CD4-positive, alpha-beta T cell treated with Interleukin-6 at 100 ng/mL for 8 hours (primary cell): ENCODE measurements around the gene SLC6A7.

Source experiments
- DNase-seq: peaks from one replicate; pipeline ENCODE4 v3.0.0-alpha.2; 2020; ENCODE audit warnings: mixed read lengths, low spot score

The SLC6A7 gene

DNA sequence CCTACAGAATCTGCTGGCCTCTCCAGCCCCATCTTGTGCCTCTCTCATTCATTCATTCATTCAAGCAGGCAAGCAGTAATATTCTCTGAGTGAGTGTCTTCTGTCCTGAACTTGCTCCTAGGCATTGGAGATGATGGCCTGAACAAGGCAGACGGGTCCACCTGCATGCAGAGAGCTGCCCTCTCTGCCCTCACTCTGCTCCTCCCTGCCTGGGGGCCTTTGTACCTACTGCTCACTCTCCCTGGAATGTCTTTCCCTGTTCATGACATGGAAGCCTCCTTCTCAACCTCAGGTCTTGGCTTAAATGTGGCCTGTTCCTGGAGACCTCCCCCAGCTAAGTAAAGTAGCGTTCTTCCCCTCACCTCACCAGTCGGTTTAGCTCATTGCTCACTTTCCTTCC, 16.7 kb upstream of the SLC6A7 start:
- DNase-seq, result no peak

DNA sequence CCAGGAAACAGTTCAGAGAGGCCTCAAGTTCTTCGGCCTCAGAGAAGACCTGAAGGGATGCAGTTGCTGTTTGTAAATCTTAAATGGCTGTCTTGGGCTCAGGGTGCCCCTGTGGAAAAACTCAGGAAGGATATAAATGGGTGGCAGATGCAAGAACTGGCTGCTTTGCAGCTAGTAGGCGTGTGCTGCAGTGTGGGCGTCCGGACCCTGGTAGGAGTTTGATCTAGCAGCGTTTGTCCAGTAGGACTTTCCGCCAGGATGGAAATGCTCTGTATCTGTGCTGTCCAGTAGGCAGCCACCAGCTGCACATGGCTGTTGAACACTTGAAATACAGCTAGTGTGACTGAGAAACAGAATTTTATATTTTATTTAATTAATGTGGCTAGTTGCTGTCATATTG, 15.6 kb upstream of the SLC6A7 start:
- DNase-seq, result no peak

DNA sequence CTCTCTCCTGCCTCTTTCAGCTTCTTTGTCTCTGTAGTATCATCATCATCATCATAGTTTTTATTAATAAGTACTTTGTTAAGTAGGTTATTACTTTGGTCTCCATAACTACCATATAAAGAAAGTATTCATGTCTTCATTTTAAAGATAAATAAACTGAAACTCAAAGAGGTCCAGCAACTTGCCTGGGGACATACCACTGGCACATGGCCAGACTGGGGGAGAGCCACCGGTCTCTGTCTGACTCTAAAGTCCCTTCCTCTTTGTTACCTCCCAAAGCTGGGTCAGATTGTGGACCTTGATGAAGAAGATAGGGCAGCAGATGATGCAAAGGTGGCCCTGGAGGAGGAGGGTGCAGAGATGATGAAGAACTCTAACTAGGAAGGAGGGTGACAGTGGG, 14.8 kb upstream of the SLC6A7 start:
- DNase-seq, result no peak

- DNase-seq, result no peak
Observed at GRCh38 chr5:150175536-150175935, 14.3 kb upstream of the SLC6A7 start.

DNA sequence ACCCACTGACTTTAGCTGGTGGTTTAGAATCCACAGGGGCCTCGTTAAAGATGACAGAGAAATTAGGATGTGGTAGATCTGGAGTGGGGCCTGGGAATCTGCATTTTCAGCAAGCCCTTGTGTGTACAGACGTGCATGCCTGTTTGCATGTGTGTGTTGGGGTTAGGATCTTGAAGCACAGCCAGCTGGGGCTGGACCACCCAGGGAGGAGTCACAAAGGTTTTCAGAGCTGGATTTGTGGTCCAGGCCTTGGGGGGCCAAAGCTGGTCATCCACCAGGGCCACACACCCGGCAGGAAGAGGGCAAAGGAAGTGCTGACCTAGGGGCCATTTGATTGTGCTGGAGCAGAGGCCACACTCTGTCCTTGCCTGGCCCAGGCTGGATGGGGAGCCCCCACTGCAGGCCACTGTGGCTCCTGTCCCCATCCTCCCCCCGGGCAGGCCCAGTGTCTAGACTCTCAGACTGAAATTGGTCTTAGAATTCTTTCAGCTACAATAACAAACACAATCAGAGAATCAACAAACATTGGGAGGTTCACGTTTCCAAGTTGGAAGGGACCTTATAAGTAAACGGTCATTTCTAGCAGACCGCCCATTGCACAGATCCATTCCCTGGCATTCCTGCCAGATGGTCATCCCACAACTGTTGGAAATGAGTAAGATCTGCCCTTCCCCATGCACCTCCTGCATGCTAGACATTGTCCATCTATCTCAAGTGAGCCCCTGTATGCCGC, 13.0 kb upstream of the SLC6A7 start:
- DNase-seq, result no peak

DNA sequence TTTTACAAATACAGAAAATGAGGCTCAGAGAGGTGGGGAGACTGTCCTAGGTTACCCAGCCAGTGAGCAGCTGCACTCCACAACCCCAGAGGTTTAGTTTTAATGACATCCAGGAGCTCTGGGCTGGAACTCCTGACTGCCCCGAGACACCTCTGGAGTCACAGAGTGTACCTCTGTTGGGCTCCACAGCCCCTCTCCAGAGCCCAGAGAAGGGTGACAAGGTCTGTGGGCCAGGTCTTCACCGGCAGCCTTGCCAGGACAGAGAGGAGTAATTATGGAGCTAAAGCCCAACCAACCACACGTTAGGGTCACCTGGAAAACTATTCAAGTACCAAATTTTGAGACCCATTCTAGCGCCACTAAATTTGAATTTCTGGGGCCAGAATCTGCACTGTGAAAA, 12.1 kb upstream of the SLC6A7 start:
- no peak for DNase-seq

- no peak for DNase-seq
Observed at GRCh38 chr5:150178262-150178661, 11.6 kb upstream of the SLC6A7 start.

GRCh38 chr5:150179019-150179620, 10.7 kb upstream of the SLC6A7 start:
- no peak for DNase-seq

DNA sequence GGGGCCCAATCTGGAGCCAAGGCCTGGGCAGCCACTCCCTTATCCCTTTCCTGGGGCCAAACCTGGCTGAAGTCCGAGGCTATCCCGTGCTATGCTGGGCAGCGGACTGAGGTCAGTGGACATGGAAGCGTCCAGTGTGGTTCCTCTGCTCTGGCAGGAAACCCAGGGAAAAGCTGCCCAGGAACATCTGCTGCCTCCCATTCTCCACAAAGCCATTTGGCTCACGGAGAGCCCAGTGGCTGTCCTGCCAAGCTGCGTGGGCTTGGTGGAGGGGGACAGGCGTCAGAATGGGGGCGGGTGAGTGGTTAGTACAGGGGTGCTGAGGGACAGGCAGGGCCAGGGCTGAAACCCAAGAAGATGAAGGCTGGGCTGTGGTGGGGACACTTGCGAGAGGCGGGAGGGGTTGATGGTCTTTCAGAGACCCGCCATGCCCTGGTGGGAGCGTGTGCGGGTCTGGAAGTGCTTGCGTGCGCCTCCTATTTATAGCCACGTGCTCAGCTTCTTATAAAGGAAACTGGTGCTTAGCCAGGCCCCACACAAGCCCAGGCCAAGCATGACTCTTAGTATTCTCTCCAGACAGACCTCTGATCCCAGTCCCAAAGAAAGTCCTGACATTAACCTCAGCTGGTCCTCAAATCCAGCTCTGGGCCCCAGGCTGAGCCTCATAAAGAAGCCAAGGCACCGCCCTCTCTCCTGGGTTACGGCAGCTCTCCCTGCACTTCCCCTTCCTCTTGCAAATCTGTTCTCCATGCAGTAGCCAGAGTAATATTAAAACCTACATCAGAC, 9.4 kb upstream of the SLC6A7 start:
- DNase-seq, result no peak

DNA sequence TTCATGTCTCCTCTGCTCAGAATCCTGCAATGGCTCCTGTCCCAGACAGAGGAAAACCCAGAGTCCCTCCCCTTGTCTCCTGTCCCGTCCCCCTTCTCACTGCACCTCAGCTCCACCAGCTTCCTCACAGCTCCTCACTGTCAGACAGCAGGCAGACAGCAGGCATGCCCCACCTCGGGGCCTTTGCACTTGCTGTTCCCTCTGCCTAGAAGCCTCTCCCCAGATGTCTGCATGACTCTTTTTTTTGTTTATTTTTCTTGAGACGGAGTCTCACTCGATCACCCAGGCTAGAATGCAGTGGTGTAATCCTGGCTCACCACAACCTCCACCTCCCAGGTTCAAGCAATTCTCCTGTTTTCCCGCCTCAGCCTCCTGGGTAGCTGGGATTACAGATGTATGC, 8.8 kb upstream of the SLC6A7 start:
- no peak for DNase-seq

DNA sequence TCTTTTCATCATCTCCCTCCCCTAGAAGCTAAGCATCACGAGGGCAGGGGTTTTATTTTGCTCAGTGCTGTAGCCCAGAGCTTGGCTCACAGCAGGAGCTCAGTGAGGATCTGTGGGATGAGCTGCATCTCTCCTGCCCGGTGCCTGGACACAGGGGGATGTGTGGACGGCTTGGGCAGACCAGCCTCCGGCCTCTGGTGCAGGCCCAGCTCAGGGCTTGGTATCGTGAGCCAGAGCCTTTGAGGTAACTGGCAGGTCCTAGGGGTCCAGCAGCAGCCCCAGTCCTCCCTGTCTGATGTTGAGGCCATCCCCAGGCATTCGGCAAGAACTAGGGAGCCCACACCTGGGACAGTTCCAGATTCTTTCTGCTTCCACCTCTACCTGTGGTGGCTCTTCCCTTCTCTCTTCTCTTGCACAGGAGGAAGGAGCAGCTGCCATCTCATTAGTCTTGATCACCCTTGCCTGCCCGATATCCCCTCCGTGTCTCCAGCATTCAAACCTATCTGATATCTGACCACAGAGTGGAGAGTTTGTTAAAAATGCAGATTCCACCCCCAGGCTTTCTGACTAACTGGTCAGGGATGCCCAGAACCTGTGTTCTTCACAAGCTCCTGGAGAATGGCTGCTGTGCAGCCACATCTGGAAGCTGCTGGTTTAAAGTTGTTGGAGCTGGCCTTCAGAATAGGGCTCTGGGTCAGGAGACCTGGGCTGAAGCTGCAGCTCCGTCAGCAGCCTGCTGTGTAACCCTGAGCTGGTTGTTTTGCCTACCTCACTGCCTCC, 7.9 kb upstream of the SLC6A7 start:
- DNase-seq, result no peak

DNA sequence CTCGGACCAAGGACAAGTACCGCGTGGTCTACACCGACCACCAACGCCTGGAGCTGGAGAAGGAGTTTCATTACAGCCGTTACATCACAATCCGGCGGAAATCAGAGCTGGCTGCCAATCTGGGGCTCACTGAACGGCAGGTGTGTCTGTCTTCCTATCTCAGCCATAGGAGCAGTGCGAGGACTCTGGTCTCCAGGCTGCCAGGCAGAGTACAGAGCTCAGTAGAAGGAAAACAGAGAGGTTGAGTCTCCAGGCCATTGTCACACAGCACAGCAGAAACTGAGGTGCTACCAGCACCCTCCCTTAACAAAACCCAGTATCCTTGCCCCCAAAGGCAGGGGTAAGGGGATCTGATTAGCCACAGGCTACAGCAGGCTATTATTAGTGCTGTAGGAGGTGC, 7.1 kb upstream of the SLC6A7 start:
- no peak for DNase-seq

- DNase-seq, result no peak
Observed at GRCh38 chr5:150183436-150183835, 6.4 kb upstream of the SLC6A7 start.

GRCh38 chr5:150184006-150184405, 5.9 kb upstream of the SLC6A7 start:
- no peak for DNase-seq

- DNase-seq, result no peak
Observed at GRCh38 chr5:150184990-150185912, 4.6 kb upstream of the SLC6A7 start.

DNA sequence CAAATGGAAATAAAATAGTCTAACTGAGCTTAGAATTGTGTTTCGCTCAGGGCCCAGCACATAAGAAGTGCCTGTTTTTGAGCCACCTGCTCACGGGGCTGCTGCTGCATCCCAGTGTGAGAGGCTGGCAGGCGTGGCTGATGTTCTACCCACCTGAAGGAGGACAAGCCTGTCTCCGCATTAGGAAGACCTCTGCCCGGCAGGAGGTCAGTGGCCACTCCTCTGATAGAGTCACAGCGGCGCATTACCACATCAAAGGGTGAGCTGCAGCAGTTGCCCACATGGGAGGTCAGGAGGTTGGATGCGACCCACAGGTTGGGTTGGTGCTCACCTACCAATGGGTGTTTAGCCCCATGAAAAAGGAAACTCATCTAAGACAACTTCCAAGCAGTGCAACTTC, 3.7 kb upstream of the SLC6A7 start:
- DNase-seq, result no peak

DNA sequence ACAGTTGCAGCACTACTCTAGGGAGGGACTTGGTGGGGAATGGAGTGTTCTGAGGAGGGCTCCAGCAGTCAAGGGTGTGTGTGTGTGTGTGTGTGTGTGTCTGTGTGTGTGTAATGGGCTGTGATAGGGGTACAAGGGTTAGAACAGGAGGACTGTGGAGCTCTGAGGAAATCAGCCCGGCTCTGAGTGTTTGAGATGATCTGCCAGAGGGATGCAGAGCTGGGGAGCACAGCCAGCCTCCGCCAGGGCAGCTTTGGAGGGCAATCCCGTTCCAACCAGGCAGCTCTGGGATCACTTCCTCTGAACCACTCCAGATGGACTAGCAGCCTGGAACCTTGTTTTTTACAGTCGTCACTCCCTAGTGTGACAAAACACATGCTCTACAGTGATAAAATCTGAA, 3.0 kb upstream of the SLC6A7 start:
- no peak for DNase-seq

DNA sequence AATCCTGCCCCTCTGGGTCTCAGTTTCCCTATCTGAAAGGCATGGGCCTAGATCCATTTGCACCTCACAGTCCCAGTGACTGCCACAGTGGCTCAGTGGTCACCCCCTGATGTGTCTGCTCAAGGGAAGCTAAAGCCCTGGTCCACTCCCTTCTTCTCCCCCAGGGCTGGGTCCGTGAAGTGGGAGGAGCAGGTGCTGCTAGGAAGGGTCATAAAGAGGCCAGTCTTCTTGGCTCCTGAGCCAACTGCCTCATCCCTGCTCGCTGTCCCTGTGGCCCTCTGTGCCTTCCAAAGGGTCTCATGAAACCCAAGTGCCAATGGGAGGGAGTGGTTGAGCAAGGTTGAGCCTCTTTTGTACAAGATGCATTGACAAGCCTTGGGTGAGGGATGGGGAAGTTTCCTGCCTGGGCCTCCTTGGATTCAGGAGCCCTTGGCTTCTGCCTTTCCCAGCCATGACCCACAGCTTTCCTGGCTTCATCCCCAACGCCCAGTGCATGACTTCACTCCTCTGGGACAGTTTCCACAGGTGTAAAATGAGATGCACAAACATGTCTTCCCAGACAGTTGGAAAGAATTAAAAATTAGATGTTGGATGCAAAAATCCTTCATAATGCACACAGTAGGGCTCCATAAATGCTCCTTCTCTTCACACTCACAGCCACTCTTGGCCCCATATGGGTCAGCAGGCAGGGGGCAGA, 1.6 kb upstream of the SLC6A7 start:
- no peak for DNase-seq

GRCh38 chr5:150189326-150189725, 536 bp upstream of the SLC6A7 start:
- no peak for DNase-seq

DNA sequence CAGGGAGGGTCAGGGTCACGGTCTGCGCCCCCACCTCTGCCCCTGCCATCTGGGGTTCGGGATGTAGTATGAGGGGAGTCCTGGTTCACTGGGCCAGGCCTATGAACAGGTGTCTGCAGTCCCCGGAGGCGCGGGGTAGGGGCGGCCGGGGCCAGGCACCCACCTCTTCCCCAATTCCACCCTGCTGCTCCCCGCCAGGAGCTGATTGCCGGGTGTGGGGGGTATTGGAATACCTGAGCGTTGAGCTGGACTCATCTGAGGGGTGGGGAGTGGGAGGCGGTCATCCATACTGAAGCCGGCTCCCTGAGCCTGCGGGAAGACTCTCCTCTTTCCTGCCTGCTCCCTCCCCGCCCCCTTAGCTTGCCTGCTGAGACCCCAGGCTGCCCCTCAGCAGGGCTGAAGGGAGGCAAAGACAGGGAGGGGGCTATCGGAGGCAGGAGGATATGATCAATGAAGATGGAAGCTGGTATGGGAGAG, 679 bp downstream of the SLC6A7 start:
- DNase-seq, result no peak

DNA sequence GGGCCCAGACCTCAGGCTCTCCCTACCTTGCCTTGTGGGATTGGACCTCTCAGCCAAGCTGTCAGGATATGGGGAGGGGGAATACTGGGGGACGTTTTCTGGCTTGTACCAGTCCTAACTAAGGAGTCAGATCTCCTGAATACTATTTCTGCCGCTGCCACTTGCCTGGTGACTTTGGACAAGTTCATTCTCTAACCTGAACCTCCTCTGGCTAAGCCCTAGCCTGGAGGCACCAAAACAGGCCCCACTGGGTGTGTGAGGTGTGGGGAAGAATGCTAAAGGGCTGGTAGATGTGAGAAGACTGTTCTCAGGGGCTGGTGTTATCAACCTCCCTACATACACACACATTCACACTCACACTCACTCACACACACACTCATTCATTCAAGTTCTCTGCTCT, 1.1 kb downstream of the SLC6A7 start:
- no peak for DNase-seq
